Renal pelvis (tissue), 12 donors: Measurements from ENCODE around the gene BUD31. TPM values are rescaled to one million over a fixed set of nuclear protein-coding genes. Genes with fewer than 3 reads are reported as not detected.

Experiments used
- DNase-seq: peaks from one replicate; pipeline ENCODE4 v3.0.0-alpha.2; 2013
- long read RNA-seq, 16 experiments: transcript quantifications; one replicate each; lab custom pipeline, GENCODE V29; 2026
- polyA plus RNA-seq, 3 donors: library from polyadenylated mRNA; unstranded; fragments of 120-200 nt; gene quantifications; one replicate each; pipeline ENCODE4 v1.2.1, GENCODE V29; 2013; ENCODE audit not compliant: insufficient read length in 3 of 3

Gene BUD31
- 100 to 1,000 TPM; 105 to 108 (median 108) TPM for polyA plus RNA-seq
- long read RNA-seq, donor 1, transcript BUD31-202 (6 exons, 1,139 nt) = major isoform, 48 of 87 reads
- long read RNA-seq, donor 1, transcript BUD31-201 (6 exons, 1,035 nt) = minor isoform, 23 of 87 reads
- long read RNA-seq, donor 1, partial matches to known transcripts = 14 of 87 reads
- long read RNA-seq, donor 1, other reads (novel, unspliced or antisense) = 0 of 87 reads
- long read RNA-seq, donor 2, transcript BUD31-202 (6 exons, 1,139 nt) = major isoform, 52 of 145 reads
- long read RNA-seq, donor 2, transcript BUD31-201 (6 exons, 1,035 nt) = minor isoform, 28 of 145 reads
- long read RNA-seq, donor 2, partial matches to known transcripts = 65 of 145 reads
- long read RNA-seq, donor 2, other reads (novel, unspliced or antisense) = 0 of 145 reads
- long read RNA-seq, donor 3, transcript BUD31-201 (6 exons, 1,035 nt) = minor isoform, 9 of 61 reads
- long read RNA-seq, donor 3, transcript BUD31-202 (6 exons, 1,139 nt) = major isoform, 42 of 61 reads
- long read RNA-seq, donor 3, partial matches to known transcripts = 10 of 61 reads
- long read RNA-seq, donor 3, other reads (novel, unspliced or antisense) = 0 of 61 reads
- long read RNA-seq, donor 4, transcript BUD31-202 (6 exons, 1,139 nt) = major isoform, 53 of 129 reads
- long read RNA-seq, donor 4, transcript BUD31-201 (6 exons, 1,035 nt) = minor isoform, 24 of 129 reads
- long read RNA-seq, donor 4, partial matches to known transcripts = 52 of 129 reads
- long read RNA-seq, donor 4, other reads (novel, unspliced or antisense) = 0 of 129 reads
- long read RNA-seq, donor 5, transcript BUD31-202 (6 exons, 1,139 nt) = major isoform, 21 of 42 reads
- long read RNA-seq, donor 5, transcript BUD31-201 (6 exons, 1,035 nt) = minor isoform, 14 of 42 reads
- long read RNA-seq, donor 5, partial matches to known transcripts = 7 of 42 reads
- long read RNA-seq, donor 5, other reads (novel, unspliced or antisense) = 0 of 42 reads
- long read RNA-seq, donor 6, transcript BUD31-201 (6 exons, 1,035 nt) = minor isoform, 13 of 50 reads
- long read RNA-seq, donor 6, transcript BUD31-202 (6 exons, 1,139 nt) = major isoform, 34 of 50 reads
- long read RNA-seq, donor 6, partial matches to known transcripts = 0 of 50 reads
- long read RNA-seq, donor 6, other reads (novel, unspliced or antisense) = 0 of 50 reads
- long read RNA-seq, donor 7, transcript BUD31-202 (6 exons, 1,139 nt) = major isoform, 46 of 96 reads
- long read RNA-seq, donor 7, transcript BUD31-201 (6 exons, 1,035 nt) = minor isoform, 20 of 96 reads
- long read RNA-seq, donor 7, partial matches to known transcripts = 27 of 96 reads
- long read RNA-seq, donor 7, other reads (novel, unspliced or antisense) = 0 of 96 reads
- long read RNA-seq, donor 8, transcript BUD31-202 (6 exons, 1,139 nt) = major isoform, 16 of 19 reads
- long read RNA-seq, donor 8, partial matches to known transcripts = 0 of 19 reads
- long read RNA-seq, donor 8, other reads (novel, unspliced or antisense) = 0 of 19 reads
- long read RNA-seq, donor 9, transcript BUD31-202 (6 exons, 1,139 nt) = major isoform, 45 of 130 reads
- long read RNA-seq, donor 9, transcript BUD31-201 (6 exons, 1,035 nt) = minor isoform, 19 of 130 reads
- long read RNA-seq, donor 9, partial matches to known transcripts = 65 of 130 reads
- long read RNA-seq, donor 9, other reads (novel, unspliced or antisense) = 0 of 130 reads
- long read RNA-seq, donor 10, transcript BUD31-201 (6 exons, 1,035 nt) = minor isoform, 12 of 54 reads
- long read RNA-seq, donor 10, transcript BUD31-202 (6 exons, 1,139 nt) = major isoform, 34 of 54 reads
- long read RNA-seq, donor 10, partial matches to known transcripts = 6 of 54 reads
- long read RNA-seq, donor 10, other reads (novel, unspliced or antisense) = 0 of 54 reads
- long read RNA-seq, donor 11, transcript BUD31-202 (6 exons, 1,139 nt) = major isoform, 20 of 56 reads
- long read RNA-seq, donor 11, transcript BUD31-201 (6 exons, 1,035 nt) = minor isoform, 14 of 56 reads
- long read RNA-seq, donor 11, partial matches to known transcripts = 21 of 56 reads
- long read RNA-seq, donor 11, other reads (novel, unspliced or antisense) = 0 of 56 reads
- long read RNA-seq, donor 12, transcript BUD31-201 (6 exons, 1,035 nt) = minor isoform, 20 of 80 reads
- long read RNA-seq, donor 12, transcript BUD31-202 (6 exons, 1,139 nt) = major isoform, 42 of 80 reads
- long read RNA-seq, donor 12, partial matches to known transcripts = 15 of 80 reads
- long read RNA-seq, donor 12, other reads (novel, unspliced or antisense) = 0 of 80 reads
- long read RNA-seq, donor 13, transcript BUD31-202 (6 exons, 1,139 nt) = major isoform, 20 of 37 reads
- long read RNA-seq, donor 13, transcript BUD31-201 (6 exons, 1,035 nt) = minor isoform, 9 of 37 reads
- long read RNA-seq, donor 13, partial matches to known transcripts = 8 of 37 reads
- long read RNA-seq, donor 13, other reads (novel, unspliced or antisense) = 0 of 37 reads
- long read RNA-seq, donor 14, transcript BUD31-202 (6 exons, 1,139 nt) = major isoform, 54 of 118 reads
- long read RNA-seq, donor 14, transcript BUD31-201 (6 exons, 1,035 nt) = minor isoform, 21 of 118 reads
- long read RNA-seq, donor 14, partial matches to known transcripts = 35 of 118 reads
- long read RNA-seq, donor 14, other reads (novel, unspliced or antisense) = 6 of 118 reads
- long read RNA-seq, donor 15, transcript BUD31-202 (6 exons, 1,139 nt) = major isoform, 52 of 95 reads
- long read RNA-seq, donor 15, transcript BUD31-201 (6 exons, 1,035 nt) = minor isoform, 24 of 95 reads
- long read RNA-seq, donor 15, partial matches to known transcripts = 13 of 95 reads
- long read RNA-seq, donor 15, other reads (novel, unspliced or antisense) = 5 of 95 reads
- long read RNA-seq, donor 16, transcript BUD31-202 (6 exons, 1,139 nt) = major isoform, 54 of 130 reads
- long read RNA-seq, donor 16, transcript BUD31-201 (6 exons, 1,035 nt) = minor isoform, 22 of 130 reads
- long read RNA-seq, donor 16, partial matches to known transcripts = 53 of 130 reads
- long read RNA-seq, donor 16, other reads (novel, unspliced or antisense) = 0 of 130 reads

GRCh38 chr7:99408379-99409191 is at the start of gene BUD31, which contains the start of gene PDAP1:
BUD31 (plus strand) TSS chr7:99408969; CDS start chr7:99411093, 2,124 bp downstream.
PDAP1 (minus strand) TSS chr7:99408597; CDS start chr7:99408548, 49 bp downstream.
- peak; percentile 95 for DNase-seq

GRCh38 chr7:99359465-99360154 is 49.2 kb upstream of the BUD31 start:
- DNase-seq = no peak

- DNase-seq = no peak
These were observed 46.0 kb upstream of the BUD31 start for GRCh38 chr7:99362801-99363200.

GRCh38 chr7:99363286-99363685 is 45.5 kb upstream of the BUD31 start:
- DNase-seq = no peak

- DNase-seq = no peak
These were observed 43.2 kb upstream of the BUD31 start for GRCh38 chr7:99365318-99366141.

GRCh38 chr7:99366646-99367045 is 42.1 kb upstream of the BUD31 start:
- no peak for DNase-seq

GRCh38 chr7:99368750-99369389 is 39.9 kb upstream of the BUD31 start:
- no peak for DNase-seq

GRCh38 chr7:99369767-99370391 is 38.9 kb upstream of the BUD31 start:
- DNase-seq = peak; percentile 53

GRCh38 chr7:99371376-99371920 is 37.3 kb upstream of the BUD31 start:
- no peak for DNase-seq

GRCh38 chr7:99372275-99373090 is 36.3 kb upstream of the BUD31 start:
- DNase-seq = peak; percentile 82

GRCh38 chr7:99373091-99374066 is 35.4 kb upstream of the BUD31 start:
- no peak for DNase-seq
